HCEC 1CT (cell line): ENCODE measurements around the gene UBAC1.

Source experiments
- DNase-seq: peaks from one replicate; pipeline ENCODE4 v3.0.0-alpha.2; 2017

Gene UBAC1

GRCh38 chr9:135993409-135993742 is 32.2 kb upstream of the UBAC1 start:
- DNase-seq, result no peak

GRCh38 chr9:135992486-135993408 is 31.6 kb upstream of the UBAC1 start:
- DNase-seq, result peak; percentile 68

- DNase-seq, result no peak
These were observed 30.6 kb upstream of the UBAC1 start for GRCh38 chr9:135991771-135992170.

- peak; percentile 12 for DNase-seq
These were observed 29.6 kb upstream of the UBAC1 start for GRCh38 chr9:135990468-135991429.

GRCh38 chr9:135989722-135990467 is 28.7 kb upstream of the UBAC1 start:
- no peak for DNase-seq

GRCh38 chr9:135989157-135989556 is 28.0 kb upstream of the UBAC1 start:
- DNase-seq, result no peak

GRCh38 chr9:135988493-135988892 is 27.3 kb upstream of the UBAC1 start:
- no peak for DNase-seq

- DNase-seq, result no peak
These were observed 26.7 kb upstream of the UBAC1 start for GRCh38 chr9:135987838-135988404.

- no peak for DNase-seq
These were observed 25.4 kb upstream of the UBAC1 start for GRCh38 chr9:135986605-135987004.

GRCh38 chr9:135985889-135986288 is 24.7 kb upstream of the UBAC1 start:
- DNase-seq, result no peak

- DNase-seq, result no peak
These were observed 24.2 kb upstream of the UBAC1 start for GRCh38 chr9:135985459-135985774.

GRCh38 chr9:135984072-135984710 is 23.0 kb upstream of the UBAC1 start:
- DNase-seq, result no peak

- no peak for DNase-seq
These were observed 22.3 kb upstream of the UBAC1 start for GRCh38 chr9:135983208-135984071.

GRCh38 chr9:135982499-135983207 is 21.5 kb upstream of the UBAC1 start:
- no peak for DNase-seq

GRCh38 chr9:135980926-135981630 is 19.9 kb upstream of the UBAC1 start:
- no peak for DNase-seq

- no peak for DNase-seq
These were observed 18.5 kb upstream of the UBAC1 start for GRCh38 chr9:135979547-135980166.

- DNase-seq, result no peak
These were observed 17.7 kb upstream of the UBAC1 start for GRCh38 chr9:135978642-135979546.

GRCh38 chr9:135976944-135977343 is 15.8 kb upstream of the UBAC1 start:
- no peak for DNase-seq
